ENCODE measurements around the gene ZNF385B. TPM values are rescaled to one million over a fixed set of nuclear protein-coding genes. Genes with fewer than 3 reads are reported as not detected.

Gene ZNF385B
- total and polyA plus RNA-seq, 4 donors, result 3.0 to 7.2 (median 3.9) TPM

- Histone ChIP-seq H3K27me3 (ENCODE audit: control insufficient read depth in 4 of 4, insufficient read depth in 4 of 4, low read length in 3 of 4) (no peaks in the 10 kb centered on the region), H3K36me3 (ENCODE audit: control insufficient read depth in 4 of 4, insufficient read depth in 3 of 4, low read depth in 1 of 4, low read length in 3 of 4) (no peaks in the 10 kb centered on the region), H3K4me1 (ENCODE audit: control insufficient read depth in 4 of 4, insufficient read depth in 4 of 4, low read length in 3 of 4) (peaks cover 0 to 4% (median 2%) of the 10 kb centered on the region in 4 donors), H3K9me3 (ENCODE audit: control insufficient read depth in 4 of 4, low read length in 3 of 4) (no peaks in the 10 kb centered on the region), H3K9ac (ENCODE audit: low read depth in 1 of 2, low read length in 2 of 2) (no peak overlapping the region), H3K4me3 (ENCODE audit: low read depth in 1 of 3, low read length in 3 of 3) (no peak overlapping the region), H3K27ac (ENCODE audit: low read depth in 1 of 2, low read length in 2 of 2) (no peak overlapping the region)
- TF ChIP-seq HNF4A (conservative IDR thresholded peaks at IDR 0.05) (no peak), CTCF (IDR thresholded peaks at IDR 0.05; ENCODE audit: low read depth, low read length, missing input control) (no peak), FOXA1 (IDR thresholded peaks at IDR 0.05) (no peak), HNF4G (IDR thresholded peaks at IDR 0.05) (no peak), RAD21 (IDR thresholded peaks at IDR 0.05) (no peak), GABPA (IDR thresholded peaks at IDR 0.05 in 1 of 2, conservative IDR thresholded peaks at IDR 0.05 in 1 of 2) (no peak), TAF1 (conservative IDR thresholded peaks at IDR 0.05) (no peak), REST (IDR thresholded peaks at IDR 0.05) (no peak), YY1 (IDR thresholded peaks at IDR 0.05) (no peak), JUND (IDR thresholded peaks at IDR 0.05) (no peak), FOXA2 (IDR thresholded peaks at IDR 0.05) (no peak), EGR1 (IDR thresholded peaks at IDR 0.05; ENCODE audit: low read depth in 2 of 2) (no peak), RXRA (IDR thresholded peaks at IDR 0.05) (no peak), NR2F2 (IDR thresholded peaks at IDR 0.05) (no peak), SP1 (IDR thresholded peaks at IDR 0.05) (no peak)
- DNase-seq (ENCODE audit: low spot score), result no peak
- 84% methylated on average over 1 of the region's 1 CpG for WGBS
These were observed 157.7 kb downstream of the ZNF385B start for GRCh38 chr2:179703702-179704101.

- H3K36me3 ChIP-seq (ENCODE audit: control insufficient read depth in 4 of 4, insufficient read depth in 3 of 4, low read depth in 1 of 4, low read length in 3 of 4), result no peaks in the 10 kb centered on the region
- H3K27ac ChIP-seq (ENCODE audit: low read depth in 1 of 2, low read length in 2 of 2), result no peak overlapping the region
- no peak overlapping the region for H3K4me3 ChIP-seq (ENCODE audit: low read depth in 1 of 3, low read length in 3 of 3)
- DNase-seq (ENCODE audit: low spot score), result no peak
- peaks cover 0 to 4% (median 2%) of the 10 kb centered on the region in 4 donors for H3K4me1 ChIP-seq (ENCODE audit: control insufficient read depth in 4 of 4, insufficient read depth in 4 of 4, low read length in 3 of 4)
- WGBS, result 34% methylated on average over 1 of the region's 1 CpG
- no peak overlapping the region for H3K9ac ChIP-seq (ENCODE audit: low read depth in 1 of 2, low read length in 2 of 2)
- peak in 1 of 2 donors; percentile 35 for TF ChIP-seq RXRA (IDR thresholded peaks at IDR 0.05)
- TF ChIP-seq CTCF (IDR thresholded peaks at IDR 0.05; ENCODE audit: low read depth, low read length, missing input control), result no peak
- peak; percentile 76 to 78 for TF ChIP-seq HNF4A (conservative IDR thresholded peaks at IDR 0.05)
- peak; percentile 8 to 22 for TF ChIP-seq RAD21 (IDR thresholded peaks at IDR 0.05)
- H3K9me3 ChIP-seq (ENCODE audit: control insufficient read depth in 4 of 4, low read length in 3 of 4), result no peaks in the 10 kb centered on the region
- no peaks in the 10 kb centered on the region for H3K27me3 ChIP-seq (ENCODE audit: control insufficient read depth in 4 of 4, insufficient read depth in 4 of 4, low read length in 3 of 4)
These were observed 158.5 kb downstream of the ZNF385B start for GRCh38 chr2:179702912-179703311.
